Endothelial cell of umbilical vein (primary cell): ENCODE measurements around the gene DDR2. TPM values are rescaled to one million over a fixed set of nuclear protein-coding genes. Genes with fewer than 3 reads are reported as not detected.

Experiments
- BruUV-seq: library from RNA; stranded (reverse); fragments of 400-500 nt; replicated peaks from 2 replicates; lab custom pipeline; 2021; lab: Mats Ljungman, UMichigan
- CTCF ChIA-PET: fragments of 300-600, 350-600 bp; sonication (Branson Sonifier 250); formaldehyde crosslinking; loops from one replicate; lab custom pipeline; 2021; ENCODE audit warnings: antibody characterized with exemption, inconsistent platforms; lab: Charles Lee
- POLR2A ChIA-PET: fragments of 300-600, 350-600 bp; sonication (Branson Sonifier 250); formaldehyde crosslinking; loops from one replicate; lab custom pipeline; 2021; ENCODE audit warnings: antibody characterized with exemption, inconsistent platforms; lab: Charles Lee
- DNase-seq: peaks from one replicate; pipeline ENCODE4 v3.0.0-alpha.2; 2011; ENCODE audit warnings: low read depth, low spot score
- FAIRE-seq: peaks from 2 replicates; lab custom pipeline; 2011; peaks lifted over from hg19 to GRCh38; lab: Jason Lieb, UNC
- H2AFZ ChIP-seq: 2 replicates; pipeline ENCODE4 v1.6.0; 2012; ENCODE audit warnings: low read depth, low read length, control low read depth, inconsistent platforms
- H3K27ac ChIP-seq: 2 replicates; pipeline ENCODE4 v1.5.1; 2011; ENCODE audit warnings: low read depth, mild to moderate bottlenecking, control low read depth, low read length, moderate library complexity; ENCODE audit not compliant: insufficient read depth
- H3K27me3 ChIP-seq, 2 experiments: 2 replicates each; pipeline versions ENCODE4 v1.6.0 to v1.6.1; 2011; ENCODE audit warnings: low read length in 2 of 2, mixed read lengths in 1 of 2; ENCODE audit not compliant: control insufficient read depth in 2 of 2, insufficient read depth in 2 of 2
- H3K36me3 ChIP-seq, 2 experiments: 2 replicates in 1 of 2; 3 replicates in 1 of 2; pipeline ENCODE4 v1.5.1; 2011; ENCODE audit warnings: low read length in 2 of 2, mild to moderate bottlenecking in 1 of 2, moderate library complexity in 1 of 2; ENCODE audit not compliant: control insufficient read depth in 2 of 2, insufficient read depth in 2 of 2; ENCODE audit errors: extremely low read depth in 1 of 2
- H3K4me1 ChIP-seq: 3 replicates; pipeline ENCODE4 v1.5.1; 2011; ENCODE audit warnings: mild to moderate bottlenecking, low read length; ENCODE audit not compliant: control insufficient read depth, insufficient read depth; ENCODE audit errors: extremely low read depth
- H3K4me2 ChIP-seq: 2 replicates; pipeline ENCODE4 v1.6.1; 2011; ENCODE audit warnings: low read length, control low read depth, mixed read lengths; ENCODE audit not compliant: insufficient read depth
- H3K4me3 ChIP-seq, 3 experiments: fragments of 200-600 bp in 1 of 3; sonication (generic), shearing (Covaris generic) in 1 of 3; replicated peaks in 1 of 3; 2 replicates each; pipeline ENCODE4 v1.5.1; 2011 to 2016; ENCODE audit warnings: control low read depth in 3 of 3, low read length in 3 of 3, mild to moderate bottlenecking in 2 of 3, inconsistent platforms in 1 of 3, low read depth in 1 of 3, moderate library complexity in 1 of 3; ENCODE audit not compliant: insufficient read depth in 1 of 3
- H3K79me2 ChIP-seq: 2 replicates; pipeline ENCODE4 v1.6.0; 2012; ENCODE audit warnings: low read length, inconsistent platforms; ENCODE audit not compliant: control insufficient read depth, insufficient read depth
- H3K9ac ChIP-seq: replicated peaks from 2 replicates; pipeline ENCODE3; 2011; ENCODE audit warnings: low read length, control low read depth; ENCODE audit not compliant: insufficient read depth; ENCODE audit errors: extremely low read depth
- H3K9me1 ChIP-seq: replicated peaks from 3 replicates; pipeline ENCODE4 v1.6.0; 2011; ENCODE audit warnings: mild to moderate bottlenecking, low read length; ENCODE audit not compliant: control insufficient read depth, insufficient read depth; ENCODE audit errors: extremely low read depth
- H3K9me3 ChIP-seq: replicated peaks from 2 replicates; pipeline ENCODE4 v1.5.1; 2012; ENCODE audit warnings: low read length, inconsistent platforms; ENCODE audit not compliant: control insufficient read depth, insufficient read depth
- H4K20me1 ChIP-seq: replicated peaks from 2 replicates; pipeline ENCODE3; 2011; ENCODE audit warnings: mild to moderate bottlenecking, low read length; ENCODE audit not compliant: control insufficient read depth, insufficient read depth; ENCODE audit errors: extremely low read depth
- EZH2 ChIP-seq: IDR thresholded peaks from 2 replicates; pipeline ENCODE4 v1.6.1; 2012; ENCODE audit warnings: borderline replicate concordance, low read depth, mild to moderate bottlenecking, moderate library complexity, low read length, inconsistent platforms; ENCODE audit not compliant: severe bottlenecking
- FOS ChIP-seq: IDR thresholded peaks from 2 replicates; pipeline ENCODE4 v1.6.1; 2011; ENCODE audit warnings: mild to moderate bottlenecking, low read length, moderate library complexity, borderline replicate concordance; ENCODE audit not compliant: insufficient read depth
- GATA2 ChIP-seq: IDR thresholded peaks from 2 replicates; pipeline ENCODE4 v1.7.0; 2011; ENCODE audit warnings: low read depth, mild to moderate bottlenecking, moderate library complexity, mixed read lengths, low read length; ENCODE audit not compliant: insufficient read length, insufficient read depth
- JUN ChIP-seq: IDR thresholded peaks from 2 replicates; pipeline ENCODE4 v1.6.1; 2011; ENCODE audit warnings: borderline replicate concordance, low read depth; ENCODE audit not compliant: insufficient read length, insufficient read depth
- MYC ChIP-seq: IDR thresholded peaks from one replicate; pipeline ENCODE4 v1.6.1; 2011; ENCODE audit warnings: mild to moderate bottlenecking, low read depth, low read length
- POLR2A ChIP-seq: IDR thresholded peaks from 2 replicates; pipeline ENCODE4 v1.6.1; 2012; ENCODE audit warnings: low read depth, mild to moderate bottlenecking, control low read depth, low read length
- POLR2AphosphoS5 ChIP-seq: IDR thresholded peaks from 2 replicates; pipeline ENCODE4 v1.6.1; 2012; ENCODE audit warnings: low read depth, mild to moderate bottlenecking, control low read depth, low read length, moderate library complexity; ENCODE audit not compliant: insufficient read depth
- dilution Hi-C: fragments of 300-500 bp; cut with MboI; formaldehyde crosslinking; loops from one replicate; pipeline ENCODE4 v1.15.0; 2019; ENCODE audit warnings: low sequenced_read_pairs; ENCODE audit not compliant: extremely low pct_ligation_motif_present
- intact Hi-C: fragments of 100-400 bp; cut with micrococcal nuclease; formaldehyde crosslinking; loops from one replicate; pipeline ENCODE4 v1.10.0; 2022
- polyA plus RNA-seq, 4 experiments: library from polyadenylated mRNA; depleted of rRNA in 3 of 4; stranded (reverse) in 3 of 4; unstranded in 1 of 4; fragments of >200 nt; gene quantifications; 2 replicates each; pipeline versions ENCODE4 v1.2.1 to v1.2.3, GENCODE V29; 2011 to 2012; ENCODE audit warnings: missing spikeins in 1 of 4
- total RNA-seq: library from RNA; stranded (reverse); gene quantifications from 2 replicates; pipeline ENCODE4 v1.2.3, GENCODE V29; 2021
- TF ChIP-seq, protein P1 (sequence below), 2 donors: IDR thresholded peaks; 1 replicate in 1 of 2; 2 replicates in 1 of 2; pipeline ENCODE4 v1.5.1; 2011; ENCODE audit warnings: low read length in 2 of 2, mild to moderate bottlenecking in 2 of 2, moderate library complexity in 2 of 2, control low read depth in 1 of 2, inconsistent platforms in 1 of 2, low read depth in 1 of 2; ENCODE audit not compliant: insufficient read depth in 1 of 2; ENCODE audit errors: extremely low read depth in 1 of 2
- TF ChIP-seq, protein P2 (sequence below): IDR thresholded peaks from 2 replicates; pipeline ENCODE4 v1.6.1; 2011; ENCODE audit not compliant: insufficient read depth, insufficient read length

DDR2 gene
- total and polyA plus RNA-seq, 2 donors (not counting 3 experiments of a cell fraction or from before 2014, with no cell fraction given) = 27.8 to 30.8 TPM

DNA sequence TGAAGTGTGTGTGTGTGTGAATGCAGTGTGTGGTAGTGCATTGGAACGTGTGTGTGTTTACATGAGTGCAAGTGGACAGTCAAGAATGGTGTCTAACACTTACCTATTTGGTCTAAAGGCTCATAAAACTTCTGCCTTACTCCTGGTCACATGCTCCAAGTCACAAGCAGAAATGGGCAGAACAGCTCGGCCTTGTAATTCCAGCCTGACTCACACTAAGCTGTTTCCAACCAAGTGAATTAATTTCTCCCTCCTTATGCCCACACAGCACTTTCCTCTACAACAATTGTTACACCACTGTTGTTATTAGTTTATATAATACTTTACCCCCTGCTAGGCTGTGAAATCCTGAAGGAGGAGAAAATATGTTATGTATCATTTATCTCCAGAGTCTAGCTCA is 43.8 kb downstream of the DDR2 start:
- Histone ChIP-seq H4K20me1 (no peaks in the 10 kb centered on the region), H3K9me1 (no peaks in the 10 kb centered on the region), H3K27ac (peak overlapping the region; percentile 25), H3K79me2 (peaks cover 18% of the 10 kb centered on the region), H3K27me3 (no peaks in the 10 kb centered on the region), H3K4me3 (no peak overlapping the region), H3K9ac (no peak overlapping the region), H3K9me3 (no peaks in the 10 kb centered on the region), H3K36me3 (no peaks in the 10 kb centered on the region), H3K4me1 (peaks cover 64% of the 10 kb centered on the region), H2AFZ (no peak overlapping the region), H3K4me2 (peak overlapping the region; percentile 78)
- CTCF ChIA-PET = interaction anchor here (0.6 to 3.3 kb wide), 10 partner anchors 9 to 124 kb away, joined by 3 to 20 read pairs (median 5); partner anchors contain the start of gene DDR2
- POLR2A ChIA-PET = interaction anchor here (0.8 kb wide), 1 partner anchor 15 kb away, joined by 3 read pairs; no protein-coding TSS in a partner anchor
- dilution Hi-C loops = no loop called here
- peak; percentile 69 for DNase-seq
- intact Hi-C loops = loop anchor here (1.0 kb wide), 1 partner anchor 15 kb away; no protein-coding TSS in a partner anchor
- no TSS peak for BruUV-seq
- TF ChIP-seq, protein P1, sequence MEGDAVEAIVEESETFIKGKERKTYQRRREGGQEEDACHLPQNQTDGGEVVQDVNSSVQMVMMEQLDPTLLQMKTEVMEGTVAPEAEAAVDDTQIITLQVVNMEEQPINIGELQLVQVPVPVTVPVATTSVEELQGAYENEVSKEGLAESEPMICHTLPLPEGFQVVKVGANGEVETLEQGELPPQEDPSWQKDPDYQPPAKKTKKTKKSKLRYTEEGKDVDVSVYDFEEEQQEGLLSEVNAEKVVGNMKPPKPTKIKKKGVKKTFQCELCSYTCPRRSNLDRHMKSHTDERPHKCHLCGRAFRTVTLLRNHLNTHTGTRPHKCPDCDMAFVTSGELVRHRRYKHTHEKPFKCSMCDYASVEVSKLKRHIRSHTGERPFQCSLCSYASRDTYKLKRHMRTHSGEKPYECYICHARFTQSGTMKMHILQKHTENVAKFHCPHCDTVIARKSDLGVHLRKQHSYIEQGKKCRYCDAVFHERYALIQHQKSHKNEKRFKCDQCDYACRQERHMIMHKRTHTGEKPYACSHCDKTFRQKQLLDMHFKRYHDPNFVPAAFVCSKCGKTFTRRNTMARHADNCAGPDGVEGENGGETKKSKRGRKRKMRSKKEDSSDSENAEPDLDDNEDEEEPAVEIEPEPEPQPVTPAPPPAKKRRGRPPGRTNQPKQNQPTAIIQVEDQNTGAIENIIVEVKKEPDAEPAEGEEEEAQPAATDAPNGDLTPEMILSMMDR (IDR thresholded peaks at IDR 0.05; ENCODE audit: extremely low read depth in 1 of 2, insufficient read depth in 1 of 2, low read depth in 1 of 2, low read length in 2 of 2) = no peak
- TF ChIP-seq, protein P2, sequence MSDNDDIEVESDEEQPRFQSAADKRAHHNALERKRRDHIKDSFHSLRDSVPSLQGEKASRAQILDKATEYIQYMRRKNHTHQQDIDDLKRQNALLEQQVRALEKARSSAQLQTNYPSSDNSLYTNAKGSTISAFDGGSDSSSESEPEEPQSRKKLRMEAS = no peak
- TF ChIP-seq POLR2AphosphoS5 (no peak), GATA2 (no peak), POLR2A (no peak), EZH2 (no peak), MYC (no peak), JUN (no peak), FOS (no peak)
- no peak for FAIRE-seq
